Activated CD4-positive, alpha-beta T cell treated with anti-CD3 and anti-CD28 coated beads, Interleukin-2, Interleukin-6, amounts not matched to agents 100 ng/mL and 50 ng/mL, durations not matched to agents 16 hours and 8 hours (primary cell): ENCODE measurements around the gene LEMD1.
A peak's percentile ranks its signal among the peaks of the same experiment; 100 is the strongest.

Experiments used
- DNase-seq: peaks from one replicate; pipeline ENCODE4 v3.0.0-alpha.2; 2020

LEMD1 gene

DNA sequence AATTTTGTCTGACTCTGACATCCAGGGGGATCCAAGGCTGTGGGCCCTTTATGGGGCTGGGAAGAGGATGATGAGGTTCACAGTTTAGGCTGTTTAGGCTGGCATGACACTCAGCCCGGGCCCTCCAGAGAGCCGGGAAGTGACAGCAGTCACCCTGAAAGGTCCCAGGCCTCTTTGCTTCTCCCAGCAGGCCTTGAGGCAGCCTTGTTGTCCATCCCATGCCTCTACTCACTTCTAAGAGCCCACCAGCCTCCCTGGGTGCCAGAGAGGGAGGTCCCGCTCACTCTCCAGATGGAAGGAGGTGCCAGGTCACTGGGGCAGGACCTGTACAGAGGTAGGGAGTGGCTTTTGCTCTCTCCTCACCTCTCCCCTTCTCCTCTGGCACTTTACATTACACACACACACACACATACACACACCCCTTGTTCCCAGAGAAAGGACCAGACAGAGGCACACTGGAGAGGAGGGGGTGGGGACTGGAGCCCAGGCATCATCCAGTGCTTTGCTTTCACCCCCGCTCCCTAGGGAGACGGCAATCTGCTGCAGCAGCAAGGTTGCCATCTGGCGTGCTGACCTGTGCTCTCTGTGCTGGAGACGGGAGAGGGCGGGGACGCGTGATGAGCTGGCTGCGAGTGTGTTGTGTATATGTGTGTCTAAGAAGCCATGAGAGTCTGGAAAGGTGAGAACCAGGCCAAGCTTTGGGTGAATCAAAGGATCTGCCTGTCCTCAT is 69.7 kb downstream of the LEMD1 start:
- no peak for DNase-seq

DNA sequence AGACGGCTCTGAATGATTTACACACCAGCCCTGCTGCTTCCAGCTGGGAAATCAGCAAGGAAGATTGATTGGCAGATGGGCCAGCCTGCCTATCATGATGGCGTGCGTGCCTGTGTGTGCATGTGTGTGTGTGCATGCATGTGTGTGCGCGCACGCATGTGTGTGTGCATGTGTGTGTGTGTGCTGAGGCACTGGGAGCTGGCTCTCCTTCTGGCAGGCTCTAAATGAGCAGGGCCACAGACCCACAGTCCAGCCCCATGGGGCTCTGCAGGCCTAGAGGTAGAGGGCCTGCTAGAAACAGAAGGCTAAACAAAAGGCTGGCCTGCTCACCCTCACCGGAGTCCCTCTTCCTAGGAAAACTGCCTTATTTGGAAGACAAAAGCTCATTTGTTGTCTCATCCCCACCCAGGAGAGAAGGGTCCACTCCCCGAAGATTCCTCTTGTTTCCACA is 71.1 kb downstream of the LEMD1 start:
- DNase-seq, result no peak

DNA sequence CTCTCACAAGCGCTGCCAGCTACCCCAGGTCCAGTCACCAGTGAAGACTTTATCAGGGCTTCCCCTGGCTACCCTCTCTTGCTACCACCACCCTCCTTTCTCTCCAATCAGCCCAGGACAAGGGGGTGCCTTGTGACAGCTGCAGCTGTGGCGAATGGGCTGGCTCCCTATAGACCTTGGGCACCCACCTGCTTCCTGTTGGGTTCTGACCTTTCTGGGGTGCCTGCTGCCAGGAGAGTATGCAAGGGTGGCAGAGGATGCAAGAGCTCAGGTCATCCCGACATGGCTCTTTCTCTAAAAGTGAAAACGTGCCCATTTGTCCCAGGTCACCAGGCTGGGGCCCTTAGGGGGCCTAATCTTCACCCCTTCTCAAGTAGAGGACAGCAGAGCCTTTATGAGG is 71.7 kb downstream of the LEMD1 start:
- DNase-seq, result no peak

DNA sequence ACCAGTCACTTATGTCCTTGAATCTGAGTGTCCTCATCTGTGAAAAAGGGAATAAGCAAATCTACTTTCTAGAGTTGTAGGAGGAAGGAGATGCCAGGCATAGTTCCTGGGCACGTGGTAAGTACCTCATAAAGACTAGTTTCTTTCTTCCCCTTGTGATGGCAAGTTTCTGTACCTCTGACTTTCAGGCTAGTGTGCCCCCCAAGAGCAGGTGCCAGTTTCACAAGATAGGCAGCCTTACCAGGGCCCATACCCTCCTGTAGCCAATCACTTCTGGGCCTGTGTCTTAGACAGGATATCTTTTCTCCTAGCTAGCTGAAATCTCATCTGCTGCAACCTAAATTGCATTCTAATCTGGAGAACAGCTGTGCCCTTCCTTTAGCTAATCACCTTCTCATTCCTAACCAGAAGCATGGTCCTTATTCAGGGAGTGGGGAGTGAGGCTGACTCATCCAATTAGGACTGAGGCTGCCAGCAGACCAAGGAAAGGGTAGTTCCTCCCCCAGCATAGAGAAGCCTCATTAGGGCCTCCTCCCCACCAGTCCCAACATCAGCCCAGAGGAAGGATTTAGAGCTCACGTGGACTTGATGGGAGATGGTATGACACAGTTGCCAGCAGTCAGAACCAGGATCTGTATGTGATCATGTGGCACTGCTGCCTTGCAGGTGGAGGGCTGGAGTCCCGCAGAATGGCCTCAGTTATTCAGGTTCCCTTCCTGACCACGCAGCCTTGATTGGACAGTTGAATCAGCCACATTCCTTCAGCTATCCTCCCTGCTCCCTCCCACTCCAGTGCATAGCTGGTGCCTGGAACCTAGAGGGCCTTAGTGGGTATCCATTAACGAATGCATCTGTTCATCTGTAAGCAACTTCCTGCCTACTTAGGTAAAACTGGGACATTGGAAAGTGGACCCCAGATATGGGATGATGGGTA is 73.0 kb downstream of the LEMD1 start:
- no peak for DNase-seq

GRCh38 chr1:205346956-205347574 is 74.8 kb downstream of the LEMD1 start:
- no peak for DNase-seq

- DNase-seq, result no peak
Measured at GRCh38 chr1:205345761-205346160, 76.1 kb downstream of the LEMD1 start.

DNA sequence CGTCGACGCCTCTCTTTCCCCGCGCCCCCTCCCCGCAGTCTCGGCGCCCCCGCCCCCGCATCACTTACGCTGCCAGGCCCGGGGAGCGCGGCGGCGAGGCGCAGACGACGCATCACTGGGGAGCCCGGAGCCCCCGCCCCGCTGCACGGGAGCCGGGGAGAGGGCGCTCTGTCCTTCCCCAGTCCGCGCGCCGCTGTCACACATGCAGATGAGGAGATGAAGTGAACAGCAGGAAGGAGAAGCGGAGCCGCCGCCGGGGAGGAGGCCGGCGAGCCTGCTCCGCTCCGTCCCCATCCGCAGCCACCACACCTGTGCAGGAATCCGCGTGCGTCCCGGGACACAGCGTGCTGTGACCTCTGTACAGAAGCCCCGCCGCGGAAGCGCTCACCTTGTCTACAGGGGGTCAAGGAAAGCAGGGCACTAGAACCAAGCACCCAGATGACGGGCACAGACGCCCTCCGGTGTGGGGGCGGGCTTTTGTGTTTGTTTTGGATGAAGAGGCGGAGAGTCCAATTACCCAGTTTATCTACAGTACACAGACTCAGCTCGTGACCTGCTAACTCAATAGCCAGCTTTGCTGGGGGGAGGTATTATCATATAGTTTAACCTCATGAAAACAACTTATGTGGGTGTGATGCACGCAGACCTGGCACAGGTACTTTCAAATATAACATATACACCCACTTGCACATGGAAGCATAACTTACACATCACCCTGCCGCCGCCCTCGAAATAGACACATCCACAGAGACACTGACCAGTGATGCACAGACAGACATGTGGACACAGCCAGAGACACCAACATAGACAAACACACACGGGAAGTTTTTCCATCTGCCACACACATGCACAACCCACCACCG is 77.6 kb downstream of the LEMD1 start:
- no peak for DNase-seq

DNA sequence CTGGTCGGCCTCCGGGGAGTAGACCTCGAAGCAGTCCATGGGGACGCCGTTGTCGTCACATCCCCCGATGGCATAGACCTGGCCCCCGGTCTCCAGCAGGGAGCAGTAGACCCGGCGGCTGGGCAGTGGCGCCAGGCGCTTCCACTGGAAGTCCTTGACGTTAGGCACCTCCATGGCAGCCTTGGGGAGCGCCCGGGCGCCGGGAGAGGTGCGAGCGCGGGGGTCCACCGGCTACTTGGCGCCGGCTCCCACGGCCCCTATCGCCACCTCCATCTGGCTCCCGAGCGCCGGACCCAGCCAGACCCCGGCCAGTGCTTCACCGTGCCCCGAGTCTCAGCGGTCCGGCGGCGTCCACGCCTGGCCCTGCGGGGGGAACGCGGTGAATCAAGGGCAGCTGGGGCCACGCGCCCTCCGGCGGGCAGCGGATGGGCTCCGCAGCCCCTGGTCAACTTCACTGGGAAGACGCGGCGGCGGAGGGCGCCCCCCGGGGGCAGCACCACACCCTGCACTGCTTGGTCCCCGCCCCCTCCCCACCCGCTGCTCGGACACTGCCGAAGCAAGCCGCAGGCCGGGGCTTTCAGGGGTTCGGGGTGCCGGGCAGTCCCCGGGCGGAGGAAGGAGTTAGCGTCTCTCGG is 78.3 kb downstream of the LEMD1 start:
- DNase-seq, result no peak

DNA sequence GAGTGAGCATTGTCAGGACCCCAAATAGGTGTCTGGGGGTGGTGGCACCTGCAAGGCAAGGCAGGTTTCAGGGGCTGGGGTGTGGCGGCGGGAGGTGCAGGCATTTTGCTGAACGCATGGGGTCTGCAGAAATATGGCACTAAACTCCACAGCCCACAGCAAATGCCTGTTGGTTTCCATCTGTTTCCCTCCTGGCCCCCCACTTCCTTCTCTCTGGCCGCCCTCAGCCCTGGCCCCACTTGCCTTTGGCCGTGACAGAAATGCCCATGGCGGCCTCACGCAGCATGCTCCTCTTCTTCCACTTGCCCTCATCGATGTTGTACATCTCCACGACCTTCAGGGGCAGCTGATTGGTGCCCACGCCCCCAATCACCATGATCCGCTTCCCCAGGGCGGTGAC is 78.9 kb downstream of the LEMD1 start:
- DNase-seq, result no peak

DNA sequence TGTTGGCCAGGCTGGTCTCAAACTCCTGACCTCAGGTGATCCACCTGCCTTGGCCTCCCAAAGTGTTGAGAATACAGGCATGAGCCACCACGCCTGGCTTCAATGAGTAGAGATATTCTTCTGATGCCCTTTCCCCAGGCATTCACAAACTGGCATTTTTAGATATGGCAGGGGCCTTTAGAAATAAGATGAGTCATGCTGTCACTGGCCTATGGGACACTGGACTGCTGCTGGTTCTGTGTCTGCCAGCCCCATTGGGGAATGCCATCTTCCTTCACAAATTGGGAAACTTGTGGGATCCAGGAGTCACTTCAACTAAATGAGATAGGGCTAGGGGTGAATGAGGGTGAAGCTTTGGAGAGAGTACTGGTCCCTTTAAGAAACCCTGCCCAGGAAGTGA is 81.2 kb downstream of the LEMD1 start:
- DNase-seq, result no peak

DNA sequence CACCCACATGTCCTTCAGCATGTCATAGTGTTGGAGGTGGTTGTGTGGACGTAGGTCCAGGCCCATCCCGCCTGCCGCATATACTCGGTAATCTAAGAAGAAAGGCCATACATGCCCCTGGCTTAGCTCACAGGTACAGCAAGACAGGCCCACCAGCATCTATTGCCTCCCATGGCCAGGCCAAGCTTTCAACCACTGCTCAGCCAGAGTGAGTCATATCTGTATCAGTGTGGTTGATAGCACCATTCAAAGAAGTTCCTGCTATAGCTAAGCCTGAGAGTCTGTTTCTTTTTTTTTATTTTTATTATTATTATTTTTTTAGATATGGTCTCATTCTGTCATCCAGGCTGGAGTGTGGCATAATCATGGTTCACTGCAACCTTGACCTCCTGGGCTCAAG is 82.1 kb downstream of the LEMD1 start:
- DNase-seq, result peak; percentile 57

DNA sequence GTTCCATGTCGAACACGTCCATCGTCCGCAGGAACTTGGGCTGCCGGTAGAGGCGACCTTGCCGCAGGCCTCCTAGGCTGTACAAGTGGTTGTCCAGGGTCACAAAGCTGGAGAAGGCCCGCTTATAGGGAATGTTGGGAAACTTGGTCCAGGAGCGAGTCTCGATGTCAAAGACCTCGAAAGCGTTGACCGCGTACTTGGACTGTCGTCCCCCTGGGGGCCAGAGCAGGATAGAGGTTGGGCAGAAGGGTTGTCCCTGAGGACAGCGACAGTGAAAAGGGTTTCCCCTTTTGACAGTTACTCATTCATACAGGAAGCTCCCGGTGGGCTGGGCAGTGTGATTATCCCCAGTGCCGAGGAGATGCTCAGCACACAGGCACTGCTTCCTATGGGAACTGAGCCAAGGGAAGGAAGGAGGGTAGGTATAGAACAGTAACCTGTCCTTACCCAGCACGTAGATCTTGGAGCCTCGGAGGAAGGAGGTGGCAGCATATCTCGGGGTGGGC is 82.6 kb downstream of the LEMD1 start:
- DNase-seq, result no peak

GRCh38 chr1:205338011-205338410 is 83.8 kb downstream of the LEMD1 start:
- no peak for DNase-seq

GRCh38 chr1:205337481-205337880 is 84.4 kb downstream of the LEMD1 start:
- DNase-seq, result no peak

GRCh38 chr1:205335692-205336091 is 86.2 kb downstream of the LEMD1 start:
- peak; percentile 85 for DNase-seq

GRCh38 chr1:205332015-205332791 is 89.7 kb downstream of the LEMD1 start:
- DNase-seq, result no peak
